ENCODE results near the gene SLC35F2. TPM values are rescaled to one million over a fixed set of nuclear protein-coding genes. Genes with fewer than 3 reads are reported as not detected.

The SLC35F2 gene
- total RNA-seq: 91.1 and 107 TPM in 2 replicates

GRCh38 chr11:107858217-107859070 is at the start of gene SLC35F2:
TSS of gene SLC35F2 (minus strand) at chr11:107858787. CDS start at chr11:107858767, 20 bp downstream.

Other genes with a start within 250 kb of the SLC35F2 start
- not detected in 2 replicates for gene SLN, start 146.7 kb downstream of the SLC35F2 start, total RNA-seq
- 0.19 TPM in 1 of 2 replicates, not detected in the other for gene RAB39A, start 69.7 kb upstream of the SLC35F2 start, total RNA-seq
- 36.9 and 45.2 TPM in 2 replicates for gene CUL5, start 150.1 kb upstream of the SLC35F2 start, total RNA-seq

All from vein endothelial cell (primary cell).